HG02981 (cell line): Measurements from ENCODE around the gene ERBIN.
"Not testable (repeated sequence)": the region's sequence is repeated elsewhere in the genome, so short reads cannot be mapped to it uniquely, and the experiment has no call there.

ENCODE experiments used
- ATAC-seq: cut with Tn5 transposase; IDR thresholded peaks from one replicate; pipeline ENCODE4 v1.9.1; 2021; ENCODE audit warnings: mild to moderate bottlenecking, moderate library complexity; ENCODE audit not compliant: unreplicated experiment

ERBIN gene

GRCh38 chr5:65926276-65926783 lies at the start of gene ERBIN:
TSS of gene ERBIN (plus strand) at chr5:65926575. CDS start at chr5:65992719, 66,144 bp downstream.
- ATAC-seq = peak; percentile 20

GRCh38 chr5:65876970-65877369 lies 49.4 kb upstream of the ERBIN start:
- ATAC-seq = no peak

- not testable (repeated sequence) for ATAC-seq
These were observed 46.6 kb upstream of the ERBIN start for GRCh38 chr5:65879668-65880256.

- ATAC-seq = no peak
These were observed 45.8 kb upstream of the ERBIN start for GRCh38 chr5:65880496-65881072.

- ATAC-seq = no peak
These were observed 44.1 kb upstream of the ERBIN start for GRCh38 chr5:65882278-65882677.

- ATAC-seq = no peak
These were observed 42.9 kb upstream of the ERBIN start for GRCh38 chr5:65883461-65883860.

- ATAC-seq = no peak
These were observed 40.0 kb upstream of the ERBIN start for GRCh38 chr5:65886387-65886786.

- not testable (repeated sequence) for ATAC-seq
These were observed 34.4 kb upstream of the ERBIN start for GRCh38 chr5:65892024-65892423.

- ATAC-seq = no peak
These were observed 33.6 kb upstream of the ERBIN start for GRCh38 chr5:65892801-65893200.

- ATAC-seq = no peak
These were observed 32.5 kb upstream of the ERBIN start for GRCh38 chr5:65893749-65894430.

GRCh38 chr5:65895891-65896290 lies 30.5 kb upstream of the ERBIN start:
- ATAC-seq = no peak

GRCh38 chr5:65900746-65901145 lies 25.6 kb upstream of the ERBIN start:
- no peak for ATAC-seq

- ATAC-seq = no peak
These were observed 24.3 kb upstream of the ERBIN start for GRCh38 chr5:65902104-65902503.

GRCh38 chr5:65903581-65903980 lies 22.8 kb upstream of the ERBIN start:
- ATAC-seq = no peak

- no peak for ATAC-seq
These were observed 20.1 kb upstream of the ERBIN start for GRCh38 chr5:65906256-65906655.

- ATAC-seq = no peak
These were observed 19.2 kb upstream of the ERBIN start for GRCh38 chr5:65907135-65907534.

- no peak for ATAC-seq
These were observed 15.7 kb upstream of the ERBIN start for GRCh38 chr5:65910711-65911110.

GRCh38 chr5:65912311-65912710 lies 14.1 kb upstream of the ERBIN start:
- no peak for ATAC-seq

GRCh38 chr5:65913519-65913918 lies 12.9 kb upstream of the ERBIN start:
- ATAC-seq = no peak

- no peak for ATAC-seq
These were observed 11.7 kb upstream of the ERBIN start for GRCh38 chr5:65914641-65915196.

GRCh38 chr5:65915661-65916060 lies 10.7 kb upstream of the ERBIN start:
- ATAC-seq = not testable (repeated sequence)

- ATAC-seq = no peak
These were observed 10.3 kb upstream of the ERBIN start for GRCh38 chr5:65916066-65916465.
